Measurements from ENCODE around the gene SLC35B3. TPM values are rescaled to one million over a fixed set of nuclear protein-coding genes. Genes with fewer than 3 reads are reported as not detected.
"Not testable (repeated sequence)": the region's sequence is repeated elsewhere in the genome, so short reads cannot be mapped to it uniquely, and the experiment has no call there.

The SLC35B3 gene
- total and polyA plus RNA-seq, 12 donors, result 8.2 to 19.8 (median 13.1) TPM

- WGBS, 4 donors, result 62 to 66% (median 64%) methylated on average over 2 of the region's 2 CpGs
- TF ChIP-seq CTCF (IDR thresholded peaks at IDR 0.05) (no peak), POLR2A (IDR thresholded peaks at IDR 0.05) (no peak)
- no peak overlapping the region for H3K4me3 ChIP-seq
- H3K9me3 ChIP-seq (replicated peaks in 1 of 3), result no peaks in the 10 kb centered on the region
- no peak for DNase-seq
- no peaks in the 10 kb centered on the region for H3K36me3 ChIP-seq (replicated peaks in 1 of 2)
- peaks cover 11 to 32% of the 10 kb centered on the region in 2 donors for H3K4me1 ChIP-seq (replicated peaks in 1 of 2)
- intact Hi-C loops (cut with DNase I), result no loop called here
- H3K27ac ChIP-seq, result no peak overlapping the region
- no peaks in the 10 kb centered on the region for H3K27me3 ChIP-seq
These were observed 2.7 kb downstream of the SLC35B3 start for GRCh38 chr6:8432614-8433013.

- no peaks in the 10 kb centered on the region for H3K9me3 ChIP-seq (replicated peaks in 1 of 3)
- H3K36me3 ChIP-seq (replicated peaks in 1 of 2), result peaks cover 0 to 21% of the 10 kb centered on the region in 2 donors
- no peak for DNase-seq
- WGBS, 4 donors, result 78 to 92% (median 87%) methylated on average over 2 of the region's 2 CpGs
- no peak for TF ChIP-seq CTCF (IDR thresholded peaks at IDR 0.05)
- TF ChIP-seq POLR2A (IDR thresholded peaks at IDR 0.05), result no peak
- peaks cover 11 to 21% of the 10 kb centered on the region in 2 donors for H3K4me1 ChIP-seq (replicated peaks in 1 of 2)
- no peak overlapping the region for H3K27ac ChIP-seq
- intact Hi-C loops (cut with DNase I), result no loop called here
- H3K27me3 ChIP-seq, result no peaks in the 10 kb centered on the region
- no peak overlapping the region for H3K4me3 ChIP-seq
These were observed 5.5 kb downstream of the SLC35B3 start for GRCh38 chr6:8429821-8430220.

- intact Hi-C loops (cut with DNase I); H3K4me1 ChIP-seq (replicated peaks in 1 of 2); DNase-seq; H3K4me3 ChIP-seq; H3K27ac ChIP-seq; H3K27me3 ChIP-seq; H3K9me3 ChIP-seq (replicated peaks in 1 of 3): not testable (repeated sequence)
- WGBS, 4 donors, result 90 to 97% (median 93%) methylated on average over 2 of the region's 2 CpGs
- H3K36me3 ChIP-seq (replicated peaks in 1 of 2), result peaks cover 0 to 21% of the 10 kb centered on the region in 2 donors
These were observed 8.8 kb downstream of the SLC35B3 start for GRCh38 chr6:8426544-8426943.

- Histone ChIP-seq H3K36me3 (replicated peaks in 1 of 2) (peaks cover 0 to 21% of the 10 kb centered on the region in 2 donors), H3K4me1 (replicated peaks in 1 of 2) (no peaks in the 10 kb centered on the region), H3K9me3 (replicated peaks in 1 of 3) (no peaks in the 10 kb centered on the region), H3K4me3 (no peak overlapping the region), H3K27ac (no peak overlapping the region), H3K27me3 (no peaks in the 10 kb centered on the region)
- intact Hi-C loops (cut with DNase I), result no loop called here
- WGBS, 4 donors, result 95 to 96% (median 96%) methylated on average over 3 of the region's 3 CpGs
- no peak for TF ChIP-seq CTCF (IDR thresholded peaks at IDR 0.05)
- TF ChIP-seq POLR2A (IDR thresholded peaks at IDR 0.05), result no peak
- no peak for DNase-seq
These were observed 15.2 kb downstream of the SLC35B3 start for GRCh38 chr6:8420031-8420588.

GRCh38 chr6:8415913-8416312 lies 19.4 kb downstream of the SLC35B3 start:
- 98 to 100% (median 100%) methylated on average over 1 to 2 of the region's 2 CpGs for WGBS, 4 donors
- Histone ChIP-seq H3K4me1 (replicated peaks in 1 of 2) (no peaks in the 10 kb centered on the region), H3K27ac (no peak overlapping the region), H3K9me3 (replicated peaks in 1 of 3) (no peaks in the 10 kb centered on the region), H3K36me3 (replicated peaks in 1 of 2) (peaks cover 0 to 48% of the 10 kb centered on the region in 2 donors), H3K4me3 (no peak overlapping the region), H3K27me3 (no peaks in the 10 kb centered on the region)
- TF ChIP-seq POLR2A (IDR thresholded peaks at IDR 0.05) (no peak), CTCF (IDR thresholded peaks at IDR 0.05) (no peak)
- no peak for DNase-seq
- intact Hi-C loops (cut with DNase I), result no loop called here

Measured in adrenal gland (tissue), 12 donors.